SK-N-SH treated with all-trans-retinoic acid at 6 μM for 48 hours (cell line): ENCODE data around the gene HELZ.

Experiments
- OSR1 ChIP-seq: fragments of 250-450 bp; sonication (Bioruptor Pico); IDR thresholded peaks from 2 replicates; pipeline ENCODE4 v1.8.0; 2022; ENCODE audit warnings: moderate library complexity, mild to moderate bottlenecking, inconsistent platforms
- TF ChIP-seq, protein P1 (sequence below): fragments of 250-450 bp; sonication (Bioruptor Pico); IDR thresholded peaks from 2 replicates; pipeline ENCODE4 v1.5.1; 2021; ENCODE audit warnings: mild to moderate bottlenecking, moderate library complexity

DNA sequence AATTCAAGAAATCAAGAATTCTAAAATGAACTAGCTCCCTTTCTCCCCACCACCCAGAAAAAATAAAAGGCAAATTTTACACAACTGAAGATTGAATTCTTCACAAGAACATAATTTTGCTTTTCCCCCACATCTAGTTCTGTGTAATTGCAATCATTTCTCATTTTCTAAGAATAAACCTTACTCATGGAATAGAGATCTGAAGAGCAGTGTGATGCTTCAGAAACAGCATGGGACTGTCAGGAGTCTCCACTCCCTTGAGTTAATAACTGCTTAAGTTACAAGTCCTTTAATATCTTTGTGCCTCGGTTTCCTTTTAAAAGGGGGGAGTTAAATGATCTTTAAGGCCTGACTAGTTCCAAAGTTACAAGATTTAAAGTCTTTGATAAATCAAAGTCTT is 147.0 kb downstream of the HELZ start:
- TF ChIP-seq OSR1 (CRISPR knock-in tag), result no peak
- TF ChIP-seq, protein P1, sequence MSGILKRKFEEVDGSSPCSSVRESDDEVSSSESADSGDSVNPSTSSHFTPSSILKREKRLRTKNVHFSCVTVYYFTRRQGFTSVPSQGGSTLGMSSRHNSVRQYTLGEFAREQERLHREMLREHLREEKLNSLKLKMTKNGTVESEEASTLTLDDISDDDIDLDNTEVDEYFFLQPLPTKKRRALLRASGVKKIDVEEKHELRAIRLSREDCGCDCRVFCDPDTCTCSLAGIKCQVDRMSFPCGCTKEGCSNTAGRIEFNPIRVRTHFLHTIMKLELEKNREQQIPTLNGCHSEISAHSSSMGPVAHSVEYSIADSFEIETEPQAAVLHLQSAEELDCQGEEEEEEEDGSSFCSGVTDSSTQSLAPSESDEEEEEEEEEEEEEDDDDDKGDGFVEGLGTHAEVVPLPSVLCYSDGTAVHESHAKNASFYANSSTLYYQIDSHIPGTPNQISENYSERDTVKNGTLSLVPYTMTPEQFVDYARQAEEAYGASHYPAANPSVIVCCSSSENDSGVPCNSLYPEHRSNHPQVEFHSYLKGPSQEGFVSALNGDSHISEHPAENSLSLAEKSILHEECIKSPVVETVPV (CRISPR knock-in tag), result no peak
